Panc1 (cell line): Measurements from ENCODE around the gene PRM3.

Experiments used
- CTCF ChIP-seq: fragments of 450-650 bp; IDR thresholded peaks from 2 replicates; pipeline ENCODE4 v1.5.1; 2017; ENCODE audit warnings: mild to moderate bottlenecking
- POLR2AphosphoS5 ChIP-seq: IDR thresholded peaks from 2 replicates; pipeline ENCODE4 v1.6.1; 2012; ENCODE audit warnings: mild to moderate bottlenecking, low read depth, low read length, moderate library complexity
- REST ChIP-seq, 2 experiments: IDR thresholded peaks; 2 replicates each; pipeline ENCODE4 v1.6.1; 2011 to 2012; ENCODE audit warnings: low read depth in 2 of 2, control low read depth in 1 of 2, low read length in 1 of 2, mild to moderate bottlenecking in 1 of 2, moderate library complexity in 1 of 2; ENCODE audit not compliant: insufficient read depth in 1 of 2
- TCF7L2 ChIP-seq: IDR thresholded peaks from 2 replicates; pipeline ENCODE4 v1.6.1; 2011; ENCODE audit warnings: mild to moderate bottlenecking, low read depth, low read length, inconsistent platforms

- TF ChIP-seq CTCF (no peak), REST (IDR thresholded peaks at IDR 0.05; ENCODE audit: insufficient read depth in 1 of 2, low read depth in 2 of 2, low read length in 1 of 2) (no peak), TCF7L2 (no peak), POLR2AphosphoS5 (no peak)
Measured at GRCh38 chr16:11318817-11319216, 45.4 kb upstream of the PRM3 start.
